Right hindlimb (tissue), 1 donor: Measurements from ENCODE around the gene KRT14.
"Not testable (repeated sequence)": the region's sequence is repeated elsewhere in the genome, so short reads cannot be mapped to it uniquely, and the experiment has no call there.

Experiments
- DNase-seq: peaks from one replicate; pipeline ENCODE4 v3.0.0-alpha.2; 2018

KRT14 gene

DNA sequence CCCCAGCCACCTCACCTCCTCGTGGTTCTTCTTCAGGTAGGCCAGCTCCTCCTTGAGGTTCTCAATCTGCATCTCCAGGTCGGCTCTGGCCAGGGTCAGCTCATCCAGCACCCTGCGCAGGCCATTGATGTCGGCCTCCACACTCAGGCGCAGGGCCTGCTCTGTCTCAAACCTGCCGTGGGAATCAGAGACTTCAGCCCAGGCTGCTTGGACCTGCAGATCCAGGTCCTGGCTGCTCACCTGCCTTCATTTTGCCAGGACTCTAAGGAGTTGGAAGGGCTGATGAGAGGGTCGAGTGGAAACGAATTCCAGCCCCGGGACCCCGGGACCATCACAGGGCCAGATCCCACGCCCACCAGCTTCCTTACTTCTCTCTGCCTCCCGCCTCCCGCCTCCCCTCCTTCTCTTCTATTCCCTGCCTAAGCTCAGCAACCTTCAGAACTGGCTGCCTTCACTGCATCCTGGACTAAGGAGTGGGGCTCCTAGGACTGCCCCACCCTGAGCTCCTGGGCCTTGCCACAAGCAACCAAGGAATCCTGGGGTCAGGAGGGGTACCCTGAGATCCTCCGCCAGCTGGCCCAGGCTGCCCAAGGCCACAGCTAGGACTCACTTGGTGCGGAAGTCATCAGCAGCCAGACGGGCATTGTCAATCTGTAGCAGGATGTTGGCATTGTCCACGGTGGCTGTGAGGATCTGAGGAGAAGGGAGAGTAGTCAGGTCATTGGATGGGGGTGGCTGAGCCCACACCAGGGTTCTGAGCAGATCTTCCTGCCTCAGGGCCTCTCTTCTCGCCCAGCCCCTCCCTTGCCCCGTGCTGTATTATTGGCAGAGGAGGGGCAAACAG lies 35.9 kb upstream of the KRT14 start:
- DNase-seq, result not testable (repeated sequence)

DNA sequence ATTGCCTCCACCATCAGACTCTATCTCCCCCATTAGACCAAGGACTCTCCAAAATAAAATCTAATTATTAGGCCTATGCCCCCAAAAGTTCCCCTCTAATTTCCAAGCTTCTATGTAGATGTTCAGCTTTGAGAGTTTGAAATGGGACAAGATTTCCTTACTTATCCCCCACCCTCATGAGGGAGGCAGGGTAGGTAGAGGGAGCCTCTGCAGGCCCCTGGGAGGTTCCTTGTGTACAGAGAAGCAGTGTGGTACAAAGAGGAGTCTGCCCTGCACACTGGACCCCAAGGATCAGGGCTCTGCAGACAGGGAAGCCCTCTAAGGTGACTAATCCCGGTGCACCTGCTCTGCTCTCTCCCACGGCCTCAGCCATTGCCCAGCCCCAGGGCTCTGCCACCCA lies 35.2 kb upstream of the KRT14 start:
- DNase-seq, result no peak

DNA sequence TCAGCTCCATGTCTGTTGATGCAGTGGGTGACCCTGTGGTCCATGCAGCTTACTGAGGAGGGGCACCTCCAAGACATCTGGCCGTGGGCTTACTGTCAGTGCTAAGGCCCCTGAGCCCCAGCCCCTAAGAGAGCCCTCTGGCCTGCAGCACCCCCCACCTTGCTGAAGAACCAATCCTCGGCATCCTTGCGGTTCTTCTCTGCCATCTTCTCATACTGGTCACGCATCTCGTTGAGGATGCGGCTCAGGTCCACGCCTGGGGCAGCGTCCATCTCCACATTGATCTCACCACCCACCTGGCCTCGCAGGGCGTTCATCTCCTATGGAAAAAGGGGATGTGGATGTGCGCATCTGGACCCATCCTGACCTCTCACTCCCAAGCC lies 34.7 kb upstream of the KRT14 start:
- DNase-seq, result not testable (repeated sequence)

DNA sequence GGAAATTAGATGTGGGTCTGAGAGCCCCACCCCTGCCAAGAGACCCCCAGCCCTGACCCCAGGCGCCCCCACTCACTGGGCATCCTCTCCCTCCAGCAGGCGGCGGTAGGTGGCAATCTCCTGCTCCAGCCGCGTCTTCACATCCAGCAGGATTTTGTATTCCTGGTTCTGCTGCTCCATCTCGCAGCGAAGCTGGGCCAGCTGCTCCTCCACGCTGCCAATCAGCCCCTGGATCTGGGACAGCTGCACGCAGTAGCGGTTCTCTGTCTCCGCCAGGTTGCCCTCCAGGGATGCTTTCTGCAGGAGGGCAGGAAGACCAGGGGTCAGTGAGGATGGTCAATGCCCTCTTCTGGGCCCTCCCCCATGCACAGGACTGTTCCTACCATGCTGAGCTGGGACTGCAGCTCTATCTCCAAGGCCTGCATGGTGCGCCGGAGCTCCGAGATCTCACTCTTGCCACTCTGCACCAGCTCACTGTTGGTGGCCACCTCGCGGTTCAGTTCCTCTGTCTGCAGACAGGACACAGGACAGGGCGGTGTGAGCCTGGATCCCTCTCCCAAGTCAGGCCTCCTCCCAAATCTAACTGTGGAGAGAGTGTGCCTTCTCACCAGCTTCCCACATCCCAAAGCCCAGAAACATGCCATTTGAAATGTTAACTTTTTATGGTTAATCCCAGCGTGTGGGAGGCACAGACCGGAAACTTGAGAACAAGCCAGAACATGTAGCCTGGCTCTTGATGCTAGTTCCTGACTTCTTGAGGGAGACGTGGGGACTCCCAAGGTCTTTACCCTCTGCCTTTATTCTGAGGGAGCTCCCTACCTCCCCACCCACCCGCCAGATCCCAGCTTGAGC lies 34.1 kb upstream of the KRT14 start:
- DNase-seq, result no peak

DNA sequence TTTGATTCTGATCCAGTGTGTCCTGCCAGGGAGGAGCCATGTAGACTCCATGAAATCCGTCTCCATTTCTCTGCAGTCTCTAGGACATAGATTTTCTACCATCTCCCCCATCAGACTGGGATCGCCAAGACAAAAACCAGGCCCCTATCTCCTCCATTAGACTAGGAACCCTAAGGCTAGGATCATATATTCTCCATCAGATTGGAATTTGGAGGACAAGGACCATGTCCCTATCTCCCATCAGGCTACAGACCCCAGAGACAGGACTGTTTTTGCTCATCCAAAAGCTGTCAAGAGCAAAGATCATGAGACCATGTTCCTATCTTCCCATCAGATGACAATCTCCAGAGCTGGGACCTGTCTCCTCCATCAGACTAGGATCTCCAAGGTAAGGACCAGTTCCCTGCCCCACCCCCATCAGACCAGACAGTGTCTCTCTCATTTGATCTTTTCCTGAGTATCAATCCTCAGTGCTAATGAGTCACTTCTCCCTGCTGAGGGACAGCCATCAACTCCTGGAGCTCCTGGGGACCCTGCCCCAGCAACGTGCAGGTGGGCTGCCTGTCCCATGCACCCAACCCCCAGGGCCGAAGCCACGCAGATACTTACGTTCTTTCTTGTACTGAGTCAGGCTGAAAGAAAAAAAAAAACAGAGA lies 33.4 kb upstream of the KRT14 start:
- DNase-seq, result not testable (repeated sequence)

DNA sequence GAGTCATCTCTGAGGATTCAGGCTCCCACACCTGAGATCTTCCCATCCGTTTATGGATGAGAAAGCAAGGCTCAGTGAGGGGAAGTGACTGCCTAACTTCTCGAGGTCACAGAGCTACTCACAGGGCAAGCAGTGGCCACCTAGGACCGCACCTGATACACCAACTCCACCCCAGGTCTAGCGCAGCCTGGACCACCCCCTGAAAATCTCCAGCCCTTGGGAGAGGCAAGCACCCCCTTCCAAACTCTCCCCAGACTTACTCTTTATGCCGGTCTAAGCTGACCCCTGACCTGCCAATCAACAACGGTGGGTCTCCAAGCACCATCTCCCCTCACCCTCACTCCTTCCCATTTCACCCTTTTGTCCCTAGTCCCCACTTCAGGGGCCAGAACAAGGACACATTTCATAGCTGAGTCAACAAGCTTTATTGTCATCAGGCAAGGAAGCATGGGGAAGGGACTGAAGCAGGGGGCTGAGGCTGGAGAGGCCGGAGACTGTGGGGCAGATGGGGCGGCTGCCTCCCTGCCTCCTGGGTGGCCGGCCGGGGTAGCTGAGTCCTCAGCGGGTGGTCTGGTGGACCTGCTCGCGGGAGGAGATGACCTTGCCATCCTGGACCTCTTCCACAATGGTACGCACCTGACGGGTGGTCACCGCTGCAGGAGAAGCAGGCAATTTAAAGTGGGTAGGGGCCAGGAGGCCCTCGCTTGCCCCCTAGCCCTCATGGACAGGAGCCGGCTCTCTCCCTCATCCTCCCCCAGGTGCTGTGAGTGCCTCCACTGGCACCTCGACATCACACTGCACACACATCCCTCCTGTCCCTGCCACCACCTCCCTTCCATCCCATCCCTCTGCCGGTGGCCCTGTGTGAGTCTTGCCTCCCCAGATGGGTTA lies 32.6 kb upstream of the KRT14 start:
- no peak for DNase-seq

DNA sequence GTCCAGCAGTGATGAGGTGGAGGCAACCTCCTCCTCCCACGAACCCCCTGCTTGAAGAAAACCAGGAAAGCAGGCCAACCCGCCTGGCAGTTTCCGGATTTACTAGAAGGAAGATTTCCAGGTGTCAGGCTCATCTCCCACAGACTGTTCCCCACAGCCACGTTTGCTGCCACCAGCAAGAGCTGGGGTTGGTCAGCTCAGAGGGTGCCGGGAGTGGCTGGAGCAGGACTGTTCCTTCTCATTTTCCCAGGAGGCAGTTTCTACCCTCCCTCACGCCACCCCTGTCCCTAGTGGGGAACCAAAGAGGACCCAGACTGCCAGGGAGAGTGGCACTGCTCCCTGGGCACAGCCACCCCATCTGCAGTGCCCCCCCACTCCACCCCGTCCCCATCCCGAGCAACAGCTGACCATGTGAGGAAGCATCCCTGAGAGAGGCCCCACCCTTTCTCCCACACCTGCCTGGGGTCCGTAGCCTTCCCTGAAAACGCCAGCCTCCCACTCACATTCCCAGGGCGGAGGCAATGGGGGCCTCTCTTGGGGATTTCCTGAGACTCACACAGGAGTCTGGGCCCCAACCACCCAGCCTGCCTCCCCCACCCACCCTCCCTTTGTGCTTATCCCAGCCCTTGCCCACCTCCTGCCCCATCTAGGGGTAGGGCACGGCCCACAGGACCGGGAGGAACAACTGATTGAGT lies 31.8 kb upstream of the KRT14 start:
- no peak for DNase-seq

DNA sequence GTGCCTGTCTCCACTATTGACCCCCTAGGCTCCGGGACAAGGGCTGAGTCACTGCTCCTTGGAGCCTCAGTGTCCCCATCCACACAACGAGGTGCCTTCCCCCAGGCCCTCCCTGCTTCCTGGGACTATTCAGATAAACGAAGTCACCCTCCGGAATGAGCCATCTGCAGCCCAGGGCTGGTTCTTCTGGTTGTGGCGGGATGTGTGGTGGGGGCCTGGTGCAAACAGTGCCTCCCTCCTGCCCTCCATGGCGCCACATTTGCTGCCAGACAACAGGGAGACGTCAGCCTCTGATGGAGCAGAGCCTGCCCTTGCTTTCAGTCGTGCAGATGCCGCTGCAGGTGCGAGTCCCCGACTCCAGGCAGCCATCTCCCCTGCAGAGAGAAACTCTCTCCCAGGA lies 31.0 kb upstream of the KRT14 start:
- DNase-seq, result no peak

DNA sequence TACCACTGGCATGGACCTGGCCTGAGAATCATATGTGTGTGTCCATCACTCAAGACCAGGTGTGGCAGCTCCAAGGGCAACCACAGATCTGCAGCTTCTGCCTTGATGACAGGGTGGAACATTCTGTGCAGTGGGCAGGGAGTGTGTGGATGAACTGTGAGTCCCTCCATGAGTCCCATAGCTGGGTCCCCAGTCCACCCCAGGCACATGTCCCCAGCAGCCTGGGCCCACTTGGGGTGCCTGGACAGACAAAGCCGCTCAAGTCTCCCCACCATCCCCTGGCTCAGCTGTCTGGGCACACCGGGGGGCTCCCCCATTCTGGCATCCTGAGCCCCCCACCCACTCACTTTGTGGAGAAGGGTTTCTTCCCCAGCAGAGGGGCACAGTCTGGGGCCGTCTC lies 30.4 kb upstream of the KRT14 start:
- peak; percentile 15 for DNase-seq

DNA sequence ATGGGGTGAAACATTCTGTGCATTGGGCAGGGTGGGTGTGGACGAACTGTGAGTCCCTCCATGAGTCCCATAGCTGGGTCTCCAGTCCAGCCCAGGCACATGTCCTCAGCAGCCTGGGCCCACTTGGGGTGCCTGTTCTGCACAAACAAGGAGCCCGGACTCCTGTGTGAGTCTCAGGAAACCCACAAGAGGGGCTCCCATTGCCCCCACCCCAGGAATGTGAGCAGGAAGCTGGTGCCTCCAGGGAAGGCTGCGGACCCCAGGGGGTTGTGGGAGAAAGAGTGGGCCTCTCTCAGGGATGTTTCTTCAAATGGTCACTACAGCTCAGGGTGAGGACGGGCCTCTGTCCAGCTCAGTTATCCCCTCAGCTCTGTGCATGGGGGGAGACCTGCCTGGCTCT lies 29.8 kb upstream of the KRT14 start:
- DNase-seq, result not testable (repeated sequence)

DNA sequence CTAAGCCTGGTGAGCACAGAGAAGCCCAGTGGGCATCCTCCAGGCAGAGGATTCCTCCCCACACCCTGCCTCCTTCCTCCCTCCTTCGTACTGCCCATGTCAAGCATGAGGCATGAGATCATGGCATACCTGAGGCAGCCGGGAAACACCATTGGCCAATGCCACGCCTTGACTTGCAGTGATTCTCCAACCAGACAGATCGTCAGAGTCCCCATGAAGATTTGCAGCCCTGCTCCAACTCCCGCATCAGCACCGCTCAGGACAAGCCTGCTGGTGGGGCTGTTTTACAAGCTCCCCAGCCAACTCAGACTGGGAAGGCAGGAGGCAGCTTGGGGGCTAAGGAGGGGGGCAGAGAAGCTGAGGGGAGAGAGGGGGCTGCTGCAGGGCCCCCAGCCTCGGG lies 28.8 kb upstream of the KRT14 start:
- peak; percentile 13 for DNase-seq

DNA sequence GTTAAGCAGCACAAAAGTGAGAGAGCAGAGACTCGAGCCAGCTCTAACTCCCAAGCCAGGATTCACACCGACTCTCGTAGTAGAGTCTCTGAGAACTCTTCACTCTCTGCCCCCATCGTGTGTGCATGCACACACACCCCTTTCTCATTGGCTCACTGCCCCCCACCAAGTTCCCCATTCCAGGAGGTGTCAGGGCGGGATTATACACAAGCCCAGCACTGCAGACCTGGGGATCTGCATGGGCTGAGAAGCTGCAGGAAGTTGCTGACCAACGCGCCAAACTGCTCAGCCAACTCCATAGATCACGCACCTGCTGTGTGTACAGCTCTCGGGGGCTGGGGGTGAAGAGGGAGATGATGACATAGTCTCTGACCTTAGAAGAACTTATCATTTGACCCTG lies 28.1 kb upstream of the KRT14 start:
- peak; percentile 15 for DNase-seq

DNA sequence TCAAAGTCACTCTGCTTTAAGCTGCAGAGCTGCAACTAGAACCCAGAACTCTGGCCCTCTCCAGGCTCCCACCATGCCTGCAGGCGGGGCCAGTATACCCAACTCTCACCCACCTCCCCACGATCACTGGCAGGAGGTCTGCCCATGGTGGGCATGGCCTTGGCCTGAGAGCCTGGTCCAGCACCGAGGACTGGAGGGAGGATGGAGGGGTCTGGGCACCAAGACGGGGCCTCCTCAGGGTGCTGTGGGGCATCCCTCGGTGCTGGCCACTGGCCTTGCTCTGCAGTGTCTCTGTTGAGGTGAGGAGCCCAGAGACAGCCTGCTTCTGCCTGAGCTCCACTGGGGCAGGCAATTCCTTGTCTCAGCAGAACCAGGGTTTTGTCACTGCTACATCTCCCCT lies 27.4 kb upstream of the KRT14 start:
- no peak for DNase-seq

DNA sequence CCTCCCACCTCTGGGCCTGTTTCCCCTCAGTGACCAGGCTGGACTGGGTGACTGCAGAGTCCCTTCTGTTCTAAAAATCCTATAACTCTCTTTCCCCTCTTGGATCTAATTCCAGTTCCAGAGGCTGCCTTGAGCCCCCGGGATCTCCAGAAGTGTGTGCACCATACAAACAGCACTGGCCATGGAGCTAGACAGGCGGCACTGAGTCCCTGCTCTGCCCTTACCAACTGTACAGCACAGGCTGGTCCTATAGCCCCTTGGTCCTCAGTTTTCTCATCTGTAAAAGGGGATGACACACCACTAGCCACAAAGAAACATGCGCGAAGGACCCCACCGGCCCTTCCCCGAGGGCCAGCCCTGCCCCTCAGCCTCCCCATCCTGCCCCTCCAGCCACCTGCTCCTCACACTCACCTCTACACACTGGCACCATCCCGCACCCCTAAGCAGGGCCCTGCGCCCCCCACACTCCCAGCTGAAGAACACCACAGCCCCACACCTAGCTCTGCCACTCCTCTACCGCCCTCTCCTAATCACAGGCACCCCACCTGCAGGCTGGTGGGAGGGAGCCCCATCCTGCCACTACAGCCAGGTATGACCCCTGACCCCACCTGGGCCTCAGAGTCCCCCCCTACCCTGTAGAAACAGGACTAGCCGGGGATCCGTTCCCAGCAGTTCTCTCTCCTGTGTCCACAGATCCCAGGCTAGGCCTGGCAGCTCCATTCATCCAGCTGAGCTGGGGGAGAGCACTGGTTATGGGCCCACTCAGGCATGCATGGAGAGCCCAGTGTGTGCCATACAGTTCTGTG lies 26.8 kb upstream of the KRT14 start:
- no peak for DNase-seq

DNA sequence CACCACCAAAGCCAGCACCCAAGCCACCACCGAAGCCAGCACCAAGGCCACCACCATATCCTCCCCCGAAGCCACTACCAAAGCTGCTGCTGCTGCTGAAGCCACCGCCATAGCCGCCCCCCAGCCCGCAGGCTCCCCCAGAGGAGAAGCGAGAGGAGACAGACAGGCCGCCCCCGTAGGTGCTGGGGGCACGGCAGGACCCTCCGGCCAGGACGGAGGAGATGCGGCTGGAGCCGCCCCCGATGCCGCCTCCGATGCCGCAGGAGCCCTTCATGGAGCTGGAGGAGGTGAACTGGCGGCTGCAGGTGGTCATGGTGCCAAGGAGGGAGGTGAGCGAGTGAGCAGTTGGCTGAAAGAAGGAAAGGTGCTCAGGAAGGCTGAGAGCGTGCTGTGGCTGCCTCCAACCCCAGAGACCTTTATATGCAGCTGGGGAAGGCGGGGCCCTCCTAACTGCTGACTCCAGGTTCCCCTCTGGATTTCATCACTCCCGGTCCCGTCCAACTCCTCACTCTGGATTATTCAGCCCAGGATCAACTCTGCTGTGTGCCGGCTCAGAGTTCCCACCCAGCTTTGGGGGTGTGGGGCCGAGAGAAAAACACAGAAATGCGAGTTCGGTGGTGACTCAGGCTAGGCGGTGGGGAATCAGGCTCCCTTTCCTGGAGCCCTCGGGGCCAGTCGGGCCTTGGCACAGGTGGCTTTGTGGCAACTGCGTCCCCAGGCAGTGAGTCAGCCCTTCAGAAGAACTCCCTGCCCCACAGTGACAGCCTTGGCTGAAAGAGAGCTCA lies 25.9 kb upstream of the KRT14 start, which contains the start of gene KRT16:
TSS of gene KRT16 (minus strand) at position 392 of the 785 bp plus-strand sequence. CDS start at position 313, 79 bp downstream.
- peak; percentile 12 for DNase-seq

DNA sequence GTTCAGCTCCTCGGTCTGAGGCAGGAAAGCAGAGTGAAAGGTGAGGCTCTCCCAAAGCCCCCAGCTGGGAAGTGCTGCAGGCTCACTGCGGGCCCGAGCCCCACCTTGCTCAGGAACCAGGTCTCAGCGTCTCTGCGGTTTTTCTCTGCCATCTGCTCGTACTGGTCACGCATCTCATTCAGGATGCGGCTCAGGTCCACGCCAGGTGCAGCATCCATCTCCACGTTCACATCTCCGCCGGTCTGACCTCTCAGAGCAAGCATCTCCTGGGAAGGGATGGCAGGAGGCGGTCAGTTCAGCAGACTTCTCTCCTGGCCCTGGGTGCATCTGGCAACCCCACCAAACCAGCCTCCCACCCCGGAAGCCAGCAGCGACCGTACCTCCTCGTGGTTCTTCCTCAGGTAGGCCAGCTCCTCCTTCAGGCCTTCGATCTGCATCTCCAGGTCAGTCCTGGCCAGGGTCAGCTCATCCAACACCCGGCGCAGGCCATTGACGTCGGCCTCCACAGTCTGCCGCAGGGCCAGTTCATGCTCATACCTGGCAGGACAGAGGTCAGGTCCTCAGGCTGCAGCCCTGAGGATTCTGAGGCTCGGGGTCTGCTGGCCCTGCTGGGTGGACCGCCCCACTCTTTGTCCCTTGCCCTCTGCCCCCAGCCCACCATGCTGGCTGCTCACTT lies 24.4 kb upstream of the KRT14 start:
- no peak for DNase-seq

DNA sequence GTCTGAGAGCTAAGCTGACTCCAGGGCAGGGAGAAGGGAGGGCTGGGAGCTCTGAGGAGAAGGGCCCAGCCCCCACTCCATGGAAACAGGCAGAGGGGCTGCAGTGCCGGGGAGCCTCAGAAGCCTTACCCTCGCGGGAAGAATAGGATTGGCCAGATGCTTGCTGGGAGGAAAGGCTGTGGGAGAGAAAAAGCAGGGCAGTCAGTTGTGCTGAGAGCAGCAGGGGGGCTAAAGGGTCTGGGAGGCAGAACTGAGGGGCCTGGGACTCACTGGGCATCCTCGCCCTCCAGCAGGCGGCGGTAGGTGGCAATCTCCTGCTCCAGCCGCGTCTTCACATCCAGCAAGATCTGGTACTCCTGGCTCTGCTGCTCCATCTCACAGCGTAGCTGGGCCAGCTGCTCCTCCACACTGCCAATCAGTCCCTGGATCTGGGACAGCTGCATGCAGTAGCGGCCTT lies 23.4 kb upstream of the KRT14 start:
- not testable (repeated sequence) for DNase-seq

DNA sequence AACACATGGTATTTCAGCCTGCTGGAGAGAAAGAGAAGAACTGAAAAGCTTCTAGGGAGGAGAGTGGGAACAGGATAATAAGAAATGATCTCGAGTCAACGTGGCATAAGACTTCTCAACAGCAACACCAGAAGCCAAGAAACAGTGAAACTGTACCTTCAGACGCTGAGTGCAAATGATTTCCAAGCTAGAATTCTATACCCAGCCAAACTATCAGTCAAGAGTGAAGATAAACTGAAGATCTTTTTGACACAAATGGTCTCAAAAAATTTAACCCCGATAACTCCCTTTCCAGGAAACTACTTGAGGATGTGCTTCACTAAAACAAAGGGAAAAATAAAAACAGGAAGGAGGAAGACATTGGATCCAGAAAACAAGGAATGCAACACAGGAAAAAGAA lies 20.2 kb upstream of the KRT14 start:
- not testable (repeated sequence) for DNase-seq

DNA sequence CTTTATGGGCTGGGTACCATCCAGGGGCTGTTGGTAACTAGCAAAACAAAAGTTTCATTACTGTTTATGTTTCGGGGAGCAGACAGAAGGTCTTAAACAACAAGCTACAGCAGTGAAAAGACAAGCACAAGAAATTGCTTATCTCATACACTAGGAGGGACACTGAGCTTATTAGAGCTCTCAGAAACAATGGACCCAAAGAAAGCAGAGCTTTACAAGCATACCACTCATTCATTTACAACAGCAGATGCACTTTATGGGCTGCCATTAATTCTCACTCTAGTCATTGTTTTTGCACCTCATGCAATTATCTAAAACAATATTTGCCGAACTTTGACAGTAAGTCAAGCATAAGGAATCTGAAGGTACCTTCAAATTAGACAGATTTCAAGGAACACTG lies 15.8 kb upstream of the KRT14 start:
- no peak for DNase-seq
